NCI-H2171 treated with DMSO at 0.1 percent for 48 hours (cell line): ENCODE results near the gene EPN2.
"Not testable (repeated sequence)": the region's sequence is repeated elsewhere in the genome, so short reads cannot be mapped to it uniquely, and the experiment has no call there.

Experiments
- DNase-seq: peaks from one replicate; lab custom pipeline; 2025; lab: John Stamatoyannopoulos, UW

EPN2 gene

GRCh38 chr17:19345486-19346350, 108.6 kb downstream of the EPN2 start:
- DNase-seq = no peak

GRCh38 chr17:19346351-19347255, 109.4 kb downstream of the EPN2 start:
- DNase-seq = peak; percentile 88

- no peak for DNase-seq
Measured at GRCh38 chr17:19347323-19348080, 110.3 kb downstream of the EPN2 start.

GRCh38 chr17:19348081-19348650, 111.0 kb downstream of the EPN2 start:
- DNase-seq = no peak

GRCh38 chr17:19348806-19349205, 111.6 kb downstream of the EPN2 start:
- no peak for DNase-seq

GRCh38 chr17:19353401-19353800, 116.2 kb downstream of the EPN2 start:
- not testable (repeated sequence) for DNase-seq

GRCh38 chr17:19354748-19355147, 117.6 kb downstream of the EPN2 start:
- DNase-seq = no peak

GRCh38 chr17:19357351-19357750, 120.2 kb downstream of the EPN2 start:
- DNase-seq = no peak

- DNase-seq = no peak
Measured at GRCh38 chr17:19357761-19358160, 120.6 kb downstream of the EPN2 start.

GRCh38 chr17:19359151-19359550, 122.0 kb downstream of the EPN2 start:
- no peak for DNase-seq

- no peak for DNase-seq
Measured at GRCh38 chr17:19359856-19360255, 122.7 kb downstream of the EPN2 start.

- DNase-seq = no peak
Measured at GRCh38 chr17:19360772-19361171, 123.6 kb downstream of the EPN2 start.

GRCh38 chr17:19361326-19361725, 124.2 kb downstream of the EPN2 start:
- DNase-seq = no peak

GRCh38 chr17:19361944-19362276, 124.7 kb downstream of the EPN2 start:
- DNase-seq = no peak

GRCh38 chr17:19362277-19363113, 125.3 kb downstream of the EPN2 start, which contains the start of gene B9D1:
B9D1 (minus strand) TSS chr17:19362723; CDS start chr17:19362569, 154 bp downstream.
- DNase-seq = peak; percentile 92

GRCh38 chr17:19363114-19363438, 125.9 kb downstream of the EPN2 start:
- no peak for DNase-seq

- no peak for DNase-seq
Measured at GRCh38 chr17:19363460-19364035, 126.4 kb downstream of the EPN2 start.

GRCh38 chr17:19364699-19365498, 127.7 kb downstream of the EPN2 start:
- no peak for DNase-seq

- DNase-seq = no peak
Measured at GRCh38 chr17:19365499-19365817, 128.3 kb downstream of the EPN2 start.
